K562 (cell line): ENCODE measurements around the gene MALSU1. TPM values are rescaled to one million over a fixed set of nuclear protein-coding genes. Genes with fewer than 3 reads are reported as not detected.

Source experiments
- AFF1 ChIP-seq, 2 experiments: fragments of 450-650 bp; IDR thresholded peaks; 2 replicates each; pipeline ENCODE4 v1.6.1; 2018; ENCODE audit warnings: mild to moderate bottlenecking in 2 of 2, low read depth in 1 of 2; ENCODE audit not compliant: partially characterized antibody in 2 of 2
- ATF6 ChIP-seq: sonication (generic); formaldehyde crosslinking; IDR thresholded peaks from 2 replicates; pipeline ENCODE4 v1.4.0; 2020; ENCODE audit warnings: mild to moderate bottlenecking, missing genetic modification reagents
- ERF ChIP-seq: fragments of 450-650 bp; formaldehyde crosslinking; IDR thresholded peaks from 2 replicates; pipeline ENCODE4 v1.4.0; 2020; ENCODE audit warnings: mild to moderate bottlenecking, mixed read lengths
- RCOR1 ChIP-seq, 2 experiments: IDR thresholded peaks; 2 replicates each; pipeline ENCODE4 v1.6.1; 2012; ENCODE audit warnings: low read depth in 2 of 2, low read length in 2 of 2, borderline replicate concordance in 1 of 2, improper control_type of control experiment in 1 of 2
- RERE ChIP-seq: sonication (generic); formaldehyde crosslinking; IDR thresholded peaks from 2 replicates; pipeline ENCODE4 v1.8.0; 2023; ENCODE audit warnings: missing genetic modification reagents, mild to moderate bottlenecking, borderline replicate concordance
- SETDB1 ChIP-seq: IDR thresholded peaks from one replicate; pipeline ENCODE4 v1.6.1; 2012; ENCODE audit warnings: low read length, control low read depth, inconsistent platforms
- TCFL5 ChIP-seq: fragments of 250-450 bp; sonication (Bioruptor Pico); conservative IDR thresholded peaks from 2 replicates; pipeline ENCODE4 v1.6.1; 2021; ENCODE audit warnings: mild to moderate bottlenecking, moderate library complexity, matching md5 sums
- TFAM ChIP-seq: fragments of 250-450 bp; sonication (Bioruptor Pico); conservative IDR thresholded peaks from 2 replicates; pipeline ENCODE4 v1.5.0; 2021; ENCODE audit warnings: mild to moderate bottlenecking, moderate library complexity
- THRAP3 ChIP-seq: fragments of 450-650 bp; IDR thresholded peaks from 2 replicates; pipeline ENCODE4 v1.6.1; 2016; ENCODE audit warnings: mild to moderate bottlenecking, inconsistent platforms, borderline replicate concordance
- ZBTB7A ChIP-seq: IDR thresholded peaks from 2 replicates; pipeline ENCODE4 v1.6.1; 2011; ENCODE audit warnings: low read depth, mild to moderate bottlenecking, low read length, moderate library complexity, borderline replicate concordance; ENCODE audit not compliant: control insufficient read depth
- ZNF586 ChIP-seq: fragments of 450-650 bp; formaldehyde crosslinking; conservative IDR thresholded peaks from 2 replicates; pipeline ENCODE4 v1.4.0; 2020; ENCODE audit warnings: mild to moderate bottlenecking, moderate library complexity
- ZNF766 ChIP-seq: fragments of 200-800 bp; sonication (Bioruptor generic); conservative IDR thresholded peaks from 2 replicates; pipeline ENCODE4 v1.6.1; 2016; ENCODE audit warnings: missing genetic modification characterization, missing compliant biosample characterization
- polyA plus RNA-seq, 8 experiments: library from polyadenylated mRNA; depleted of rRNA in 4 of 8; stranded (reverse) in 5 of 8; unstranded in 3 of 8; fragments of >200 nt; fragmentation: Nextera tagmentation in 2 of 8; fragmentation: Illumina TruSeq in 1 of 8; extraction: Ambion mirVana in 2 of 8; extraction: Trizol in 1 of 8; gene quantifications; 2 replicates each; pipeline versions ENCODE4 v1.2.1 to v1.2.3, GENCODE V29; 2011 to 2014; ENCODE audit warnings: inconsistent platforms in 1 of 8, missing spikeins in 1 of 8
- total RNA-seq, 7 experiments: library from RNA; depleted of rRNA in 6 of 7; stranded (reverse); fragments of >200 nt in 6 of 7; fragmentation: Illumina TruSeq in 2 of 7; extraction: Trizol in 2 of 7; gene quantifications; 2 replicates each; pipeline versions ENCODE4 v1.2.1 to v1.2.3, GENCODE V29; 2011 to 2021; ENCODE audit warnings: low replicate concordance in 1 of 7
- TF ChIP-seq, protein P1 (sequence below): conservative IDR thresholded peaks from 2 replicates; pipeline ENCODE4 v1.6.1; 2011; ENCODE audit warnings: low read depth, mild to moderate bottlenecking, low read length; ENCODE audit not compliant: control insufficient read depth

Gene MALSU1
- total and polyA plus RNA-seq, 9 of the 15 experiments (the other 6 are each of a cell fraction or from before 2014, with no cell fraction given): 12.3 to 308 (median 81.2) TPM

GRCh38 chr7:23347033-23347681 lies 48.0 kb downstream of the MALSU1 start (continued):
- no peak for TF ChIP-seq ZBTB7A
- TF ChIP-seq TCFL5 (CRISPR knock-in tag): no peak
- no peak for TF ChIP-seq ERF (CRISPR knock-in tag)
- TF ChIP-seq AFF1 (IDR thresholded peaks at IDR 0.05; ENCODE audit: low read depth in 1 of 2, partially characterized antibody in 2 of 2): no peak
- TF ChIP-seq THRAP3: no peak
- TF ChIP-seq RCOR1 (IDR thresholded peaks at IDR 0.05; ENCODE audit: borderline replicate concordance in 1 of 2, low read depth in 2 of 2, low read length in 2 of 2): 0 out of 4 replicates have a peak, but pooled peaks of 1 of the 2 experiments have one; percentile 9
- TF ChIP-seq RERE (CRISPR knock-in tag): no peak
- TF ChIP-seq ZNF586 (CRISPR knock-in tag): no peak
- TF ChIP-seq TFAM: no peak
- TF ChIP-seq, protein P1, sequence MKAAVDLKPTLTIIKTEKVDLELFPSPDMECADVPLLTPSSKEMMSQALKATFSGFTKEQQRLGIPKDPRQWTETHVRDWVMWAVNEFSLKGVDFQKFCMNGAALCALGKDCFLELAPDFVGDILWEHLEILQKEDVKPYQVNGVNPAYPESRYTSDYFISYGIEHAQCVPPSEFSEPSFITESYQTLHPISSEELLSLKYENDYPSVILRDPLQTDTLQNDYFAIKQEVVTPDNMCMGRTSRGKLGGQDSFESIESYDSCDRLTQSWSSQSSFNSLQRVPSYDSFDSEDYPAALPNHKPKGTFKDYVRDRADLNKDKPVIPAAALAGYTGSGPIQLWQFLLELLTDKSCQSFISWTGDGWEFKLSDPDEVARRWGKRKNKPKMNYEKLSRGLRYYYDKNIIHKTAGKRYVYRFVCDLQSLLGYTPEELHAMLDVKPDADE: no peak
- no peak; the same call in 1 of the 2 replicates for TF ChIP-seq ATF6 (CRISPR knock-in tag)
- TF ChIP-seq SETDB1: no peak
- TF ChIP-seq ZNF766 (CRISPR knock-in tag): 0 out of 2 replicates have a peak, but pooled peaks have one; percentile 58
